Psoas muscle (tissue), 8 donors: ENCODE measurements around the gene DHX38. TPM values are rescaled to one million over a fixed set of nuclear protein-coding genes. Genes with fewer than 3 reads are reported as not detected.
"Not testable (repeated sequence)": the region's sequence is repeated elsewhere in the genome, so short reads cannot be mapped to it uniquely, and the experiment has no call there.

Experiments
- ATAC-seq, 4 donors: fragments of 200-7000 bp; cut with Tn5 transposase; one replicate each; pipeline ENCODE4 v1.9.1; 2020; ENCODE audit warnings: moderate library complexity in 3 of 4, mild to moderate bottlenecking in 2 of 4
- DNase-seq, 2 donors: peaks; one replicate each; pipeline ENCODE4 v3.0.0-alpha.2; 2020
- H3K27ac ChIP-seq: fragments of 200-600 bp; one replicate; pipeline ENCODE4 v1.8.0; 2022
- H3K27me3 ChIP-seq, 3 donors: fragments of 200-600 bp in 1 of 3; one replicate each; pipeline versions ENCODE4 v1.6.1 to v1.8.0; 2013 to 2022; ENCODE audit warnings: low read length in 2 of 3, mild to moderate bottlenecking in 2 of 3, moderate library complexity in 1 of 3; ENCODE audit not compliant: insufficient read depth in 3 of 3
- H3K36me3 ChIP-seq, 2 donors: fragments of 200-600 bp in 1 of 2; one replicate each; pipeline versions ENCODE4 v1.6.1 to v1.8.0; 2013 to 2022; ENCODE audit warnings: low read depth in 1 of 2, mild to moderate bottlenecking in 1 of 2, moderate library complexity in 1 of 2; ENCODE audit not compliant: insufficient read depth in 1 of 2
- H3K4me1 ChIP-seq: fragments of 200-600 bp; one replicate; pipeline ENCODE4 v1.8.0; 2022
- H3K4me3 ChIP-seq: fragments of 200-600 bp; one replicate; pipeline ENCODE4 v1.8.0; 2022; ENCODE audit warnings: mild to moderate bottlenecking
- H3K9me3 ChIP-seq: fragments of 200-600 bp; one replicate; pipeline ENCODE4 v1.8.0; 2022
- WGBS, 3 donors: extraction: QIAGEN DNeasy Blood & Tissue Kit; methylation state at CpG; one replicate each; pipeline versions ENCODE4 v1.1.6 to v1.1.7; 2013; 5-methylcytosine and 5-hydroxymethylcytosine counted together
- intact Hi-C, 2 donors: fragments of 100-400 bp; cut with DNase I; formaldehyde crosslinking; loops; one replicate each; pipeline versions ENCODE4 v1.11.0 to v1.14.2; 2022
- polyA plus RNA-seq, 3 donors: library from polyadenylated mRNA; stranded (reverse); fragments of 200-250 nt; gene quantifications; one replicate each; pipeline ENCODE4 v1.2.3, GENCODE V29; 2013
- total RNA-seq, 4 donors: library from RNA; stranded (reverse); fragmentation: NEBNext Ultra II Directional in 2 of 4; extraction: Animal tissue kit (Norgen Biotek cat#: 25700) in 2 of 4; gene quantifications; one replicate each; pipeline versions ENCODE4 v1.2.1 to v1.2.4, GENCODE V29; 2021 to 2023
- TF ChIP-seq, protein P1 (sequence below): fragments of 200-600 bp; IDR thresholded peaks from one replicate; pipeline ENCODE4 v1.8.0; 2022; ENCODE audit warnings: antibody characterized with exemption
- donor health status: healthy with polysubstance abuse.
- donor health status: DM: no; HTN: no; CAD: no; lungs with moderate emphysema.
- donor health status: Bipolar disorder and iron deficiency.
- donor health status: healthy.
- donor health status: DM: yes; HTN: yes; CAD: no.
- donor health status: DM: no; HTN: no; CAD: no.
- donor health status: DM: no; HTN: no; CAD: no.
- donor health status: DM: yes; HTN: yes; CAD: no.

Gene DHX38
- total and polyA plus RNA-seq, 7 donors, result 32.8 to 71.9 (median 54.2) TPM

DNA sequence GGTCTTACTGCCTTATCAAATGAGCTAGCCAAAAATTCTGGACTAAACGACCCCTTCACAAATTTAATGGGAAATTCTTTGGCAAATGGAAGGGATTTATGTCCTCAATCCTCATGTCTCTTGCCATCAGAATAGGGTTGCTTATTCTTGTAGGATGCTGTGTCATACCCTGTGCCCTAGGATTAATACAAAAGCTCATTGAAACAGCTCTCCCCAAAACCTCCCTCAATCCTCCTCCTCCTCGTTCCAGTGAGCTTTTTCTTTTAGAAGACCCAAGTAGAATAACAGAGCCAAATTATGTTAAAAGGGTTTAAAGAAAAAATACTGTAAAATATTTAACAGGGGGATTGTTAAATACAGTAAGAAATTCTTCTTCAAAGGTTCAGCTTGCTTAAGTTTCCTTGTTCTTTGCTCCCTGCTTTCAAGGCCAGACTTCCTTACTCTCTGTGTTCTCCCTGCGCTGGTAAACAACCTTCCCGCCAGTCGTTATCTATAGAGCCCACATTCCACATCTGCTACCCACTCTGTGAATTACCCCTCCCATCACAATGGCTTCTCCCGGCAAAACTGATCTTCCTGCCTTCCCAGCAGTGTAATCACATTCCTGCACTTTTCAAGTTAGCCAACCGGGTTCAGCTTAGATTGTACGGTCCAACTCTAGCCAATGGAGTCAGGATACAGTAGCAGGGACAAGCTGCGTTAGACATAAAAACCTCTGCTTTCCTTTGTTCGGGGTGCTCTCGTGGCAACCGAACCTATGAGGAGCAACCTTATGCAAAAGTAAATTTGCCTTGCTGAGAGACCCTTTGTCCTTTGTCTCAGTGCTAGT is 20.9 kb upstream of the DHX38 start:
- H3K4me3 ChIP-seq, result no peak overlapping the region
- intact Hi-C loops, result no loop called here

DNA sequence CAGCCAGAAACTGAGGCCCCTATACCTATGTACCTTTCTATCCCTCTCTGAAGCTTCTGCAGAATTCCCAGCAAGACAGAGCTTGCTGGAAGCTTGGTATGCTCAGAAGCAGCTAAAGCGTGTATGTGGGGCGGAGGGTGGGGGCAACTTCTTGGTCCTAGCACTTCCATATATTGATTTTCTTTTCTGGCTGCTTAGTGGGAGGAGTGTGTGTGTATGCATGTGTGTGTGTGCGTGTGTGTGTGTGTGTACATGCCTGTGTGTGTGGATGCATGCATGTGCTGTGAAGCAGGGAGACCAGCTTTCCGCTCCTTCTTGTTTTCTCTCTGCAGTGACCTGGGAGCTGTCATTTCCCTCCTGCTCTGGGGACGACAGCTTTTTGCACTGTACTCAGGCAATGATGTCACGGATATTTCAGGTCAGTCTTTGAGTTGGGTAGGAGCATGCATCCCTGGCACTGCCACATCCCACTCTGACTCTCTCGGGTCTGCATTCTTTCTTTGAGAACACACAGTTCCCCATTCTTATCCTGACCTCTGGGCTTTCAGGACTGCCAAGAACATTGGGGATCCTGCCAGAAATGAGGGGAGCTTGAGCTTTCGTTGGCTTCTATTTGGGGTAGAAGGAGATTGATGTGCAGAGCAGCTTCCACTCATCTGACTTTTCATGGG is 20.0 kb upstream of the DHX38 start:
- Histone ChIP-seq H3K36me3 (peaks cover 0 to 7% of the 10 kb centered on the region in 2 donors), H3K4me1 (peaks cover 11% of the 10 kb centered on the region), H3K4me3 (no peak overlapping the region), H3K9me3 (no peaks in the 10 kb centered on the region), H3K27ac (no peak overlapping the region), H3K27me3 (no peaks in the 10 kb centered on the region)
- intact Hi-C loops, result no loop called here
- ATAC-seq, result peak; percentile 55 to 93 (median 91)
- peak in 1 of 2 donors; percentile 59 for DNase-seq
- TF ChIP-seq, protein P1, sequence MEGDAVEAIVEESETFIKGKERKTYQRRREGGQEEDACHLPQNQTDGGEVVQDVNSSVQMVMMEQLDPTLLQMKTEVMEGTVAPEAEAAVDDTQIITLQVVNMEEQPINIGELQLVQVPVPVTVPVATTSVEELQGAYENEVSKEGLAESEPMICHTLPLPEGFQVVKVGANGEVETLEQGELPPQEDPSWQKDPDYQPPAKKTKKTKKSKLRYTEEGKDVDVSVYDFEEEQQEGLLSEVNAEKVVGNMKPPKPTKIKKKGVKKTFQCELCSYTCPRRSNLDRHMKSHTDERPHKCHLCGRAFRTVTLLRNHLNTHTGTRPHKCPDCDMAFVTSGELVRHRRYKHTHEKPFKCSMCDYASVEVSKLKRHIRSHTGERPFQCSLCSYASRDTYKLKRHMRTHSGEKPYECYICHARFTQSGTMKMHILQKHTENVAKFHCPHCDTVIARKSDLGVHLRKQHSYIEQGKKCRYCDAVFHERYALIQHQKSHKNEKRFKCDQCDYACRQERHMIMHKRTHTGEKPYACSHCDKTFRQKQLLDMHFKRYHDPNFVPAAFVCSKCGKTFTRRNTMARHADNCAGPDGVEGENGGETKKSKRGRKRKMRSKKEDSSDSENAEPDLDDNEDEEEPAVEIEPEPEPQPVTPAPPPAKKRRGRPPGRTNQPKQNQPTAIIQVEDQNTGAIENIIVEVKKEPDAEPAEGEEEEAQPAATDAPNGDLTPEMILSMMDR, result no peak
- 49 to 62% (median 54%) methylated on average over 8 of the region's 8 CpGs for WGBS, 3 donors

More for the DNA sequence above, 20.9 kb upstream of the DHX38 start:
- Histone ChIP-seq H3K4me1 (peaks cover 11% of the 10 kb centered on the region), H3K36me3 (no peaks in the 10 kb centered on the region), H3K27ac (no peak overlapping the region), H3K9me3 (no peaks in the 10 kb centered on the region), H3K27me3 (no peaks in the 10 kb centered on the region)
- no peak for DNase-seq
- no peak for ATAC-seq
- 54 to 70% (median 59%) methylated on average over 12 of the region's 12 CpGs for WGBS, 3 donors
- TF ChIP-seq, protein P1, result no peak

DNA sequence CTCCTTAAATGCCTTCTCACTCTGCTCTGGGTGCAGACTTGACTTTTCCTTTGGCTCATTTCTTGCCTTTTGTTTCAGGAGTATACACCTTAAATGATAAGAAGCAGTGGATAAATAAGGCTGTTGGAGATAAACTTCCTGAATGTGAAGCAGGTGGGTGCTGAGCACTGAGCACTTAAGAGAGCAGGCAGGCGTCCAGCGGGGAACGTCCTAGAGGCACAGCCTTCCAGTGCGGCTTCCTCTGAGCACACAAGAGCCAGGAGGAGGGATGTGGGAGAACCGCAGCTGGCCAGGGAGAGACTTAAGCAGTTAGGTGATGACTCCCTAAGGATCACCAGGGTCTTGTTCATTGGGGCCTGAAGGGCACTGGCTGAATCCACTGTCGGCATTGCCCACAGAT is 18.6 kb upstream of the DHX38 start:
- intact Hi-C loops, H3K4me3 ChIP-seq, H3K27me3 ChIP-seq, H3K36me3 ChIP-seq, ATAC-seq, H3K9me3 ChIP-seq, H3K27ac ChIP-seq, DNase-seq: not testable (repeated sequence)
- peaks cover 11% of the 10 kb centered on the region for H3K4me1 ChIP-seq
- WGBS, 3 donors, result 39 to 84% (median 49%) methylated on average over 1 to 2 of the region's 6 CpGs

DNA sequence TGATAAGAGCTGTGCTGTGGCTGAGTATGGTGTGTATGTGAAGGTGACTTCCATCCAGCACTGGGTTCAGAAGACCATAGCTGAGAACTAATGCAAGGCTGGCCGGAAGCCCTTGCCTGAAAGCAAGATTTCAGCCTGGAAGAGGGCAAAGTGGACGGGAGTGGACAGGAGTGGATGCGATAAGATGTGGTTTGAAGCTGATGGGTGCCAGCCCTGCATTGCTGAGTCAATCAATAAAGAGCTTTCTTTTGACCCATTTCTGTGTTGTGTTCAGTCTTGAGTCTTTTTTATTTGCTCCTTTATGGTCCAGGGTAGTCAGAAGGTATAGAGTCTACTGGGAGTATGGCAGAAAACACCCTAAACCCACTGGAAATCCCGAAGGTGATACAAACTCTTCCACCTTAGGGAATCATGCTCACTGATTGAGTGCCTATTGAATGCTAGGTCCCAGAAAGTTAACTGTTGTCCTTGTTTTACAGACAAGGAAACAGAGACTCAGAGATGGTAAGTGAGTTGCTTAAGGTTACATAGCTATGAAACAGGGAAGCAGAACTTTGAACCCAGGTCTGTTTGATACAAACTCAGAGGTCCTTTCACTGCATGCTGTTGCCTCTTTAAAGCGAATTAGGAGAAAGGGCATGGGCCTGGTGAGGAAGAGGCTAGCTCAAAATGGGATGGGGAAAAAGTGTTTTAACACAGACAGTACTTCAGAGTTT is 16.5 kb upstream of the DHX38 start:
- DNase-seq, intact Hi-C loops, ATAC-seq, H3K27ac ChIP-seq, H3K9me3 ChIP-seq, H3K4me3 ChIP-seq, H3K36me3 ChIP-seq, H3K27me3 ChIP-seq: not testable (repeated sequence)
- 93 to 100% (median 98%) methylated on average over 1 to 2 of the region's 5 CpGs for WGBS, 3 donors
- peaks cover 11% of the 10 kb centered on the region for H3K4me1 ChIP-seq

DNA sequence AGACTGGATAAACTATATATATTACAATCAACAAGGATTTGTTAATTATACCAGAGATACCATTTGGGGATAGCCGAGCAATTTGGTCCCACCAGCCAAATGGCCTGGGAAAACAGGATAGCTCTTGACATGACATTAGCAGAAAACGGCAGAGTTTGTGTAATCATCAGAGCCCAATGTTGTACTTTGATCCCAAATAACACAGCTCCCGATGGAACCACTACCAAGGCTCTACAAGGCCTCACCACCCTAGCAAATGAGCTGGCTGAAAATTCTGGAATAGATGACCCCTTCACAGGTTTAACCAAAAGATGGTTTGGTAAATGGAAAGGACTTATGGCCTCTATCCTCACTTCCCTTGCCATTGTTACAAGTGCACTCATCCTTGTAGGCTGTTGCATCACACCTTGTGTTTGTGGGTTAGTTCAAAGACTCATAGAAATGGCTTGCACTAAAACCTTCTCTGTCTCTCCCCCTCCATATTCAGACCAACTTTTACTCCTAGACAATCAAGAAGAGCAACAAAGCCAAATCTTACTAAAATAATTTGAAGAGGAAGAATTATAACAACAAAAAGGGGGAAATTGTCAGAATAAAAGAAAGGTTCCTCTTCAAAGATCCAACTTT is 9.8 kb upstream of the DHX38 start:
- TF ChIP-seq, protein P1, result no peak
- no peak overlapping the region for H3K27ac ChIP-seq
- peaks cover 21 to 46% of the 10 kb centered on the region in 2 donors for H3K36me3 ChIP-seq
- no peaks in the 10 kb centered on the region for H3K9me3 ChIP-seq
- H3K27me3 ChIP-seq, result no peaks in the 10 kb centered on the region
- intact Hi-C loops, result no loop called here
- H3K4me3 ChIP-seq, result no peak overlapping the region
- ATAC-seq (no peak), DNase-seq (no peak)
- no peaks in the 10 kb centered on the region for H3K4me1 ChIP-seq
- WGBS, 3 donors, result 48 to 50% (median 48%) methylated on average over 3 of the region's 3 CpGs
